K562 (cell line): ENCODE data around the gene A1BG. TPM values are rescaled to one million over a fixed set of nuclear protein-coding genes. Genes with fewer than 3 reads are reported as not detected.
A peak's percentile ranks its signal among the peaks of the same experiment; 100 is the strongest.

ENCODE experiments used
- ATAC-seq: fragments of 200-7000 bp; cut with Tn5 transposase; 3 replicates; pipeline ENCODE4 v1.9.1; 2020; ENCODE audit warnings: moderate library complexity
- BruUV-seq: library from RNA; stranded (reverse); fragments of 400-500 nt; replicated peaks from 2 replicates; lab custom pipeline; 2021; lab: Mats Ljungman, UMichigan
- CTCF ChIA-PET: fragments of 300-600 bp; formaldehyde crosslinking; extraction: SDS; loops from one replicate; lab custom pipeline; 2021; ENCODE audit warnings: low intra/inter-chr PET ratio; lab: Yijun Ruan, JAX
- POLR2A ChIA-PET: fragments of 300-600, 350-650 bp; sonication (Branson Sonifier 250); formaldehyde crosslinking; extraction: SDS; loops from one replicate; lab custom pipeline; 2021; ENCODE audit warnings: antibody characterized with exemption, inconsistent platforms; lab: Yijun Ruan, JAX
- DNase-seq, 4 experiments: peaks; one replicate each; pipeline versions ENCODE4 v3.0.0 to v3.0.0-alpha.2; 2011 to 2018; ENCODE audit warnings: low spot score in 3 of 4, mixed read lengths in 3 of 4; ENCODE audit errors: extremely low read depth in 1 of 4
- FAIRE-seq: peaks from 2 replicates; lab custom pipeline; 2011; peaks lifted over from hg19 to GRCh38; lab: Jason Lieb, UNC
- H2AFZ ChIP-seq: 2 replicates; pipeline ENCODE4 v1.6.0; 2011; ENCODE audit warnings: low read depth, low read length, control low read depth, inconsistent platforms
- H3K27ac ChIP-seq: fragments of 200-600 bp; 3 replicates; pipeline ENCODE4 v1.8.0; 2011; ENCODE audit warnings: low read depth, mild to moderate bottlenecking, control low read depth, inconsistent platforms, low read length, moderate library complexity, mixed read lengths; ENCODE audit errors: extremely low read depth
- H3K27me3 ChIP-seq, 2 experiments: fragments of 300-600 bp in 1 of 2; 2 replicates in 1 of 2; 3 replicates in 1 of 2; pipeline versions ENCODE4 v1.6.0 to v1.8.0; 2011; ENCODE audit warnings: inconsistent platforms in 2 of 2, low read length in 2 of 2, mild to moderate bottlenecking in 1 of 2, mixed read lengths in 1 of 2, moderate library complexity in 1 of 2; ENCODE audit not compliant: control insufficient read depth in 2 of 2, insufficient read depth in 2 of 2
- H3K36me3 ChIP-seq: fragments of 300-600 bp; 3 replicates; pipeline ENCODE4 v1.8.0; 2011; ENCODE audit warnings: mild to moderate bottlenecking, low read length, inconsistent platforms; ENCODE audit not compliant: control insufficient read depth, insufficient read depth
- H3K4me1 ChIP-seq, 2 experiments: fragments of 200-600 bp in 1 of 2; replicated peaks in 1 of 2; 2 replicates in 1 of 2; 3 replicates in 1 of 2; pipeline versions ENCODE4 v1.5.1 to v1.8.0; 2011; ENCODE audit warnings: inconsistent platforms in 2 of 2, low read length in 2 of 2, mild to moderate bottlenecking in 1 of 2, mixed read lengths in 1 of 2, moderate library complexity in 1 of 2; ENCODE audit not compliant: control insufficient read depth in 2 of 2, insufficient read depth in 2 of 2
- H3K4me2 ChIP-seq: 2 replicates; pipeline ENCODE4 v1.6.1; 2011; ENCODE audit warnings: low read length, control low read depth, inconsistent platforms, mixed read lengths; ENCODE audit not compliant: insufficient read depth
- H3K4me3 ChIP-seq: fragments of 200-600 bp; sonication (generic), shearing (Covaris generic); 2 replicates; pipeline ENCODE4 v1.5.1; 2016; ENCODE audit warnings: control low read depth, inconsistent platforms
- H3K79me2 ChIP-seq: fragments of 200-600 bp; 3 replicates; pipeline ENCODE4 v1.8.0; 2011; ENCODE audit warnings: low read length, inconsistent platforms; ENCODE audit not compliant: control insufficient read depth, insufficient read depth
- H3K9ac ChIP-seq, 2 experiments: 2 replicates each; pipeline versions ENCODE4 v1.6.0 to v1.6.1; 2011; ENCODE audit warnings: low read depth in 2 of 2, low read length in 2 of 2, control low read depth in 1 of 2, inconsistent platforms in 1 of 2, mild to moderate bottlenecking in 1 of 2, mixed read lengths in 1 of 2; ENCODE audit not compliant: insufficient read depth in 1 of 2
- H3K9me1 ChIP-seq: one replicate; pipeline ENCODE4 v1.6.0; 2011; ENCODE audit warnings: inconsistent platforms, mild to moderate bottlenecking, low read length, moderate library complexity; ENCODE audit not compliant: control insufficient read depth, insufficient read depth
- H3K9me3 ChIP-seq: replicated peaks from 2 replicates; pipeline ENCODE4 v1.5.1; 2011; ENCODE audit warnings: low read depth, low read length, inconsistent platforms; ENCODE audit not compliant: control insufficient read depth, insufficient read depth
- H4K20me1 ChIP-seq: replicated peaks from 2 replicates; pipeline ENCODE4 v1.6.1; 2011; ENCODE audit warnings: low read length, inconsistent platforms, mixed read lengths; ENCODE audit not compliant: control insufficient read depth, insufficient read depth
- ARID1B ChIP-seq: fragments of 450-650 bp; IDR thresholded peaks from 2 replicates; pipeline ENCODE4 v1.6.1; 2016; ENCODE audit warnings: antibody characterized with exemption, mild to moderate bottlenecking, inconsistent platforms
- LCOR ChIP-seq: sonication (generic); formaldehyde crosslinking; IDR thresholded peaks from 2 replicates; pipeline ENCODE4 v1.8.0; 2022; ENCODE audit warnings: mild to moderate bottlenecking, missing genetic modification reagents
- POLR2G ChIP-seq: fragments of 200-400 bp; formaldehyde crosslinking; IDR thresholded peaks from 2 replicates; pipeline ENCODE4 v1.6.1; 2017; ENCODE audit warnings: low read depth, mild to moderate bottlenecking, antibody characterized with exemption, low read length, moderate library complexity
- RAD51 ChIP-seq: fragments of 450-650 bp; IDR thresholded peaks from 2 replicates; pipeline ENCODE4 v1.7.1; 2016; ENCODE audit warnings: low read depth, mild to moderate bottlenecking, borderline replicate concordance
- RBFOX2 ChIP-seq: fragments of 200-400 bp; formaldehyde crosslinking; IDR thresholded peaks from 2 replicates; pipeline ENCODE4 v1.6.1; 2017; ENCODE audit warnings: low read depth, mild to moderate bottlenecking, low read length, moderate library complexity
- RBM14 ChIP-seq: fragments of 200-400 bp; formaldehyde crosslinking; IDR thresholded peaks from 2 replicates; pipeline ENCODE4 v1.6.1; 2018; ENCODE audit warnings: low read depth, mild to moderate bottlenecking, low read length, moderate library complexity, borderline replicate concordance; ENCODE audit not compliant: insufficient read depth
- RBM17 ChIP-seq: fragments of 200-400 bp; formaldehyde crosslinking; IDR thresholded peaks from 2 replicates; pipeline ENCODE4 v1.6.1; 2017; ENCODE audit warnings: low read depth, mild to moderate bottlenecking, low read length, borderline replicate concordance
- TOE1 ChIP-seq, 2 experiments: fragments of 450-650 bp in 1 of 2; sonication (generic) in 1 of 2; formaldehyde crosslinking in 1 of 2; IDR thresholded peaks; 2 replicates each; pipeline versions ENCODE4 v1.7.1 to v1.8.0; 2016 to 2022; ENCODE audit warnings: borderline replicate concordance in 2 of 2, mild to moderate bottlenecking in 2 of 2, antibody characterized with exemption in 1 of 2, inconsistent platforms in 1 of 2, low read depth in 1 of 2, missing genetic modification reagents in 1 of 2, moderate library complexity in 1 of 2
- WGBS: fragments of 100-300 bp; shearing (Covaris generic); methylation state at CpG from one replicate; pipeline ENCODE4 v1.1.6; 2016; ENCODE audit warnings: low coverage, mixed read lengths; ENCODE audit not compliant: insufficient coverage; ENCODE audit errors: missing lambda C conversion rate; 5-methylcytosine and 5-hydroxymethylcytosine counted together
- in situ Hi-C: fragments of 300-500 bp; cut with MboI; formaldehyde crosslinking; loops from 4 replicates; pipeline ENCODE4 v1.15.0; 2018; ENCODE audit warnings: inconsistent platforms, mixed read lengths
- intact Hi-C: fragments of 100-400 bp; cut with micrococcal nuclease; formaldehyde crosslinking; loops from 2 replicates; pipeline ENCODE4 v1.14.2; 2022
- polyA plus RNA-seq, 8 experiments: library from polyadenylated mRNA; depleted of rRNA in 4 of 8; stranded (reverse) in 5 of 8; unstranded in 3 of 8; fragments of >200 nt; fragmentation: Nextera tagmentation in 2 of 8; fragmentation: Illumina TruSeq in 1 of 8; extraction: Ambion mirVana in 2 of 8; extraction: Trizol in 1 of 8; gene quantifications; 2 replicates each; pipeline versions ENCODE4 v1.2.1 to v1.2.3, GENCODE V29; 2011 to 2014; ENCODE audit warnings: inconsistent platforms in 1 of 8, missing spikeins in 1 of 8
- total RNA-seq, 7 experiments: library from RNA; depleted of rRNA in 6 of 7; stranded (reverse); fragments of >200 nt in 6 of 7; fragmentation: Illumina TruSeq in 2 of 7; extraction: Trizol in 2 of 7; gene quantifications; 2 replicates each; pipeline versions ENCODE4 v1.2.1 to v1.2.3, GENCODE V29; 2011 to 2021; ENCODE audit warnings: low replicate concordance in 1 of 7
- TF ChIP-seq, protein P1 (sequence below): sonication (generic); formaldehyde crosslinking; IDR thresholded peaks from 2 replicates; pipeline ENCODE4 v1.8.0; 2022; ENCODE audit warnings: missing genetic modification reagents, mild to moderate bottlenecking, borderline replicate concordance

The A1BG gene
- total and polyA plus RNA-seq, 9 of the 15 experiments (the other 6 are each of a cell fraction or from before 2014, with no cell fraction given): 0.10 to 19.8 (median 2.6) TPM

DNA sequence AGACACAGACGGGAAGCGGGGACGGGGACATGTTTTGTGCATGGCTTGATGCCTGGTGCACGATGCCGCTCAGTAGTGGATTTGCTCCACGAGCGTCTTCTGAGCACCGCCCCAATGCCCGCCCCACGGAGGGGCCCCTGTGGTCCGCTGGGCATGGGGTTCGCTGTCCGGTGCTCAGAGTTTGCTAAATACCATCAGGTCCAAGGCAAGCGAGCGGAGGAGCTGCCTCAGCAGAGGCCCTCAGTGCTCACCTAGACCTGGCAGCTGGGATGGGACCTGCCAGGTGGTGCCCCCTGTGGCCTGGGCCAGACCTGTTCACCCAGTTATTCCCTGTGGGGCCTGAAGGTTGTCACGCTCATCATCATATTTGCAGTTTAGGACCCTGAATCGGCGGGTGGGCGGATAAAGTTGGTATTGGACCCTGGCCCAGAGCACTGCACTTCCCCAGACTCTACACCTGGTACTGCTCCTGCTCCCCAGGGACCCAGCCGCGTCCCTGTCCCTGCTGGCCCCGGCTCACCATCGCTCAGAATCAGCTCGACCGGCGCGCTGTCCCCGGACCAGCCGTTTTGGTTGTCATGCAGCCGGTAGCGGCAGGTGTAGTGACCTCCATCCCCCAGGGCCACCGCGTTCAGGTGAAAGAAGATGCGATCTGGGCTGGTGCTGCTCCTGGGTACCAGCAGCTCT, 2.3 kb downstream of the A1BG start:
- in situ Hi-C loops (no loop called here), intact Hi-C loops (no loop called here)
- no peaks in the 10 kb centered on the region for H3K79me2 ChIP-seq
- H3K36me3 ChIP-seq: no peaks in the 10 kb centered on the region
- no peak overlapping the region for H3K9ac ChIP-seq
- H4K20me1 ChIP-seq: no peaks in the 10 kb centered on the region
- CTCF ChIA-PET: no interaction called here
- no peaks in the 10 kb centered on the region for H3K9me1 ChIP-seq
- ATAC-seq (no peak), DNase-seq (no peak), FAIRE-seq (no peak)
- POLR2A ChIA-PET: interaction anchor here (1.2 kb wide), 1 partner anchor 11 kb away, joined by 5 read pairs; the partner anchor contains the start of gene ZNF497
- no peak overlapping the region for H2AFZ ChIP-seq
- no peak for TF ChIP-seq RAD51
- peak; percentile 5; the same call in 1 of the 2 replicates for TF ChIP-seq RBFOX2
- TF ChIP-seq, protein P1, sequence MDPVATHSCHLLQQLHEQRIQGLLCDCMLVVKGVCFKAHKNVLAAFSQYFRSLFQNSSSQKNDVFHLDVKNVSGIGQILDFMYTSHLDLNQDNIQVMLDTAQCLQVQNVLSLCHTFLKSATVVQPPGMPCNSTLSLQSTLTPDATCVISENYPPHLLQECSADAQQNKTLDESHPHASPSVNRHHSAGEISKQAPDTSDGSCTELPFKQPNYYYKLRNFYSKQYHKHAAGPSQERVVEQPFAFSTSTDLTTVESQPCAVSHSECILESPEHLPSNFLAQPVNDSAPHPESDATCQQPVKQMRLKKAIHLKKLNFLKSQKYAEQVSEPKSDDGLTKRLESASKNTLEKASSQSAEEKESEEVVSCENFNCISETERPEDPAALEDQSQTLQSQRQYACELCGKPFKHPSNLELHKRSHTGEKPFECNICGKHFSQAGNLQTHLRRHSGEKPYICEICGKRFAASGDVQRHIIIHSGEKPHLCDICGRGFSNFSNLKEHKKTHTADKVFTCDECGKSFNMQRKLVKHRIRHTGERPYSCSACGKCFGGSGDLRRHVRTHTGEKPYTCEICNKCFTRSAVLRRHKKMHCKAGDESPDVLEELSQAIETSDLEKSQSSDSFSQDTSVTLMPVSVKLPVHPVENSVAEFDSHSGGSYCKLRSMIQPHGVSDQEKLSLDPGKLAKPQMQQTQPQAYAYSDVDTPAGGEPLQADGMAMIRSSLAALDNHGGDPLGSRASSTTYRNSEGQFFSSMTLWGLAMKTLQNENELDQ: no peak
- peak; percentile 12; the same call in 1 of the 2 replicates for TF ChIP-seq POLR2G
- TF ChIP-seq TOE1 (IDR thresholded peaks at IDR 0.05; ENCODE audit: borderline replicate concordance): no peak
- TF ChIP-seq TOE1 (CRISPR knock-in tag; IDR thresholded peaks at IDR 0.05; ENCODE audit: borderline replicate concordance, low read depth): no peak
- TF ChIP-seq RBM14: no peak
- no peak for TF ChIP-seq ARID1B
- TF ChIP-seq RBM17: no peak
- no peak for TF ChIP-seq LCOR
- no TSS peak for BruUV-seq
- H3K4me1 ChIP-seq: peaks cover 5 to 25% of the 10 kb centered on the region in 2 experiments; a peak in 4 of 5 replicates
- no peak overlapping the region for H3K4me3 ChIP-seq
- H3K27me3 ChIP-seq: no peaks in the 10 kb centered on the region
- no peak overlapping the region for H3K27ac ChIP-seq
- 89% methylated on average over 30 of the region's 34 CpGs for WGBS
- H3K4me2 ChIP-seq: no peak overlapping the region
- no peaks in the 10 kb centered on the region for H3K9me3 ChIP-seq
